Ascending aorta (tissue), 2 donors: Measurements from ENCODE around the gene TMTC2. TPM values are rescaled to one million over a fixed set of nuclear protein-coding genes. Genes with fewer than 3 reads are reported as not detected.

Experiments used
- DNase-seq, 2 donors: peaks; one replicate each; pipeline ENCODE4 v3.0.0-alpha.2; 2019; ENCODE audit warnings: low spot score in 2 of 2
- H3K27ac ChIP-seq, 2 donors: fragments of 200-600 bp; sonication (generic); one replicate each; pipeline ENCODE4 v1.5.1; 2016 to 2017; ENCODE audit warnings: mild to moderate bottlenecking in 1 of 2
- H3K27me3 ChIP-seq: fragments of 200-600 bp; sonication (generic); one replicate; pipeline ENCODE4 v1.5.1; 2017
- H3K36me3 ChIP-seq, 2 donors: fragments of 200-600 bp; sonication (generic); one replicate each; pipeline ENCODE4 v1.5.1; 2016
- H3K4me1 ChIP-seq, 2 donors: fragments of 200-600 bp; sonication (generic); one replicate each; pipeline ENCODE4 v1.5.1; 2016 to 2017; ENCODE audit warnings: mild to moderate bottlenecking in 1 of 2
- H3K4me3 ChIP-seq, 2 donors: fragments of 200-600 bp; sonication (generic); one replicate each; pipeline ENCODE4 v1.5.1; 2016 to 2017; ENCODE audit warnings: mild to moderate bottlenecking in 1 of 2
- H3K9me3 ChIP-seq, 2 donors: fragments of 200-600 bp; sonication (generic); one replicate each; pipeline ENCODE4 v1.5.1; 2016
- intact Hi-C: fragments of 100-400 bp; cut with DNase I; formaldehyde crosslinking; loops from one replicate; pipeline ENCODE4 v1.15.1; 2023
- total RNA-seq: library from RNA; depleted of rRNA; stranded (reverse); fragments of >200 nt; gene quantifications from one replicate; pipeline ENCODE4 v1.1.0, GENCODE V29; 2016
- TF ChIP-seq, protein P1 (sequence below), 3 experiments: fragments of 200-600 bp in 2 of 3; fragments of 450-650 bp in 1 of 3; sonication (generic) in 2 of 3; IDR thresholded peaks; one replicate each; pipeline ENCODE4 v1.5.1; 2016 to 2019; ENCODE audit warnings: antibody characterized with exemption in 3 of 3, mild to moderate bottlenecking in 1 of 3, moderate library complexity in 1 of 3

Gene TMTC2
- total RNA-seq, 1 donor from 2014 or later: 6.8 TPM

DNA sequence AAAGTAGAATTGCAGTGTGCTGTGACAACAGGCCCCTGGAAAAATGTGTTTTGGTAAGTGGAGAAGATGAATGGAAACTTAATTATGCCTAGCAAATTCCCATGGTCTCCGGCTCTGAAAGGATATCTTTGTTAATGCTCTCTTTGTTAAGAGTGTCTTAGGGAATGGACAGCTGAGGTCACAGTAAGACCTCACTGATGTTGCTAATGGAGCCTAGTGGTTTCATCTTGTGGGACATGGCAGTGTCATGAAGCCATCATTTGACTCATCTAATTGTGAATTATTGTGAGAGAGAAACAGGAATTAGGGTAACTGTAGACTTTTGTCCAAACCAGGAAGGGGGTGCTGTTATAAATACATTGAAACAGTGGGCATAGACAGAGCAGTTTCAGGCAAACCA lies 330.3 kb downstream of the TMTC2 start:
- intact Hi-C loops: no loop called here
- Histone ChIP-seq H3K27me3 (no peaks in the 10 kb centered on the region), H3K4me1 (no peaks in the 10 kb centered on the region), H3K4me3 (no peak overlapping the region), H3K36me3 (no peaks in the 10 kb centered on the region), H3K9me3 (no peaks in the 10 kb centered on the region), H3K27ac (no peak overlapping the region)
- DNase-seq: no peak
- TF ChIP-seq, protein P1, sequence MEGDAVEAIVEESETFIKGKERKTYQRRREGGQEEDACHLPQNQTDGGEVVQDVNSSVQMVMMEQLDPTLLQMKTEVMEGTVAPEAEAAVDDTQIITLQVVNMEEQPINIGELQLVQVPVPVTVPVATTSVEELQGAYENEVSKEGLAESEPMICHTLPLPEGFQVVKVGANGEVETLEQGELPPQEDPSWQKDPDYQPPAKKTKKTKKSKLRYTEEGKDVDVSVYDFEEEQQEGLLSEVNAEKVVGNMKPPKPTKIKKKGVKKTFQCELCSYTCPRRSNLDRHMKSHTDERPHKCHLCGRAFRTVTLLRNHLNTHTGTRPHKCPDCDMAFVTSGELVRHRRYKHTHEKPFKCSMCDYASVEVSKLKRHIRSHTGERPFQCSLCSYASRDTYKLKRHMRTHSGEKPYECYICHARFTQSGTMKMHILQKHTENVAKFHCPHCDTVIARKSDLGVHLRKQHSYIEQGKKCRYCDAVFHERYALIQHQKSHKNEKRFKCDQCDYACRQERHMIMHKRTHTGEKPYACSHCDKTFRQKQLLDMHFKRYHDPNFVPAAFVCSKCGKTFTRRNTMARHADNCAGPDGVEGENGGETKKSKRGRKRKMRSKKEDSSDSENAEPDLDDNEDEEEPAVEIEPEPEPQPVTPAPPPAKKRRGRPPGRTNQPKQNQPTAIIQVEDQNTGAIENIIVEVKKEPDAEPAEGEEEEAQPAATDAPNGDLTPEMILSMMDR (IDR thresholded peaks at IDR 0.05): no peak

DNA sequence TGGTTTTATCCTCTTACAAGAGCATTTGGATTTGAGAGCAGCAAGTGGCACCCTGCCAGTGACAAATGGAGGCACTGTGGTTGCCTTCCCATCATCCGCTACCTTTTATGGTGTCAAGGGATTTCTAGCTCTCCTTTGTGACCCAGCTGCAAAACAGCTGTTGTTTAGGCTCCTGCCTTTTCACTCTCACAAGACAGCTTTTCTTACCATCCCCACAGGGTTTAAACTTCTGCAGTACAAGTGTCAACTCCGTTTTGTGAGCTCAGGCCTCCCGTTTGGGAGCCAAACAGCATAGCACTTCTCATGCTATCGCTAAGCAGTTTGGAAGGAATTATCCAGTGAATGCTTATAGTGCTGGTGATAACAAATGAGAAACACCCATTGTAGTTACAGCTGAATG lies 331.4 kb downstream of the TMTC2 start:
- Histone ChIP-seq H3K4me3 (no peak overlapping the region), H3K27me3 (no peaks in the 10 kb centered on the region), H3K4me1 (no peaks in the 10 kb centered on the region), H3K36me3 (no peaks in the 10 kb centered on the region), H3K9me3 (no peaks in the 10 kb centered on the region), H3K27ac (no peak overlapping the region)
- no peak for DNase-seq
- TF ChIP-seq, protein P1 (IDR thresholded peaks at IDR 0.05): no peak
- intact Hi-C loops: no loop called here

DNA sequence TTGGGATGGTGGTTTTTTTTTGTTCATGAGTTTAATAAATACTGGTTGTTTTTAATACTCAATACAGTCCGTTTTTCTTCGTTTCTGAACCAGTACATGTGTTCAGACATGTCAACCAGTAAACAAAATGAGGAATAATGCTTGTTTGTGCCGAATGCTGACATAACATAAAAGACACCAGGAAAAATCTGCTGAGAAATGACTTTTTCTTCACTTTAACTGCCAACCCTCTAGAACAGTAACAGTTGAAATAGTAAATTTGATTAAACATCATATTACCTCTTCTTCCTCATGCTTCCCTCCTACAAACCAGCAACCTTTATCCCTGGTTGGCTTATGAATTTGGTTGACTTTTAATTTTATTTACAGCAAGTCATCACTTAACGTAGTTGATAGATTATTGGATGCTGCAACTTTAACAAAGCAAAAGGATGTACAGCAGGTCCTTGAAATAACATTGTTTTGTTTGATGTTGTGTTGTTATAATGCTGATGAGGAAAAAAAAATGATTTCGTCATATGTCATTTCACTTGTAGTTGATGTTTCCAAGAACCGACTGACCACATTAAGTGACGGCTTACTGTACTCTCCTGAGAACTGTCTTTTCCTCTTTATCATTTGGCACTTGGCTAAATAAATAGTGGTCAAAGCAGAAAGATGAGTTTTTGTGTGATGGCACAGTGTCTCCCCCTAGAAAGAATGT lies 340.5 kb downstream of the TMTC2 start:
- H3K4me3 ChIP-seq: no peak overlapping the region
- intact Hi-C loops: no loop called here
- no peaks in the 10 kb centered on the region for H3K4me1 ChIP-seq
- no peaks in the 10 kb centered on the region for H3K36me3 ChIP-seq
- no peak overlapping the region for H3K27ac ChIP-seq
- TF ChIP-seq, protein P1 (IDR thresholded peaks at IDR 0.05): no peak
- H3K27me3 ChIP-seq: no peaks in the 10 kb centered on the region
- H3K9me3 ChIP-seq: no peaks in the 10 kb centered on the region
- DNase-seq: no peak

DNA sequence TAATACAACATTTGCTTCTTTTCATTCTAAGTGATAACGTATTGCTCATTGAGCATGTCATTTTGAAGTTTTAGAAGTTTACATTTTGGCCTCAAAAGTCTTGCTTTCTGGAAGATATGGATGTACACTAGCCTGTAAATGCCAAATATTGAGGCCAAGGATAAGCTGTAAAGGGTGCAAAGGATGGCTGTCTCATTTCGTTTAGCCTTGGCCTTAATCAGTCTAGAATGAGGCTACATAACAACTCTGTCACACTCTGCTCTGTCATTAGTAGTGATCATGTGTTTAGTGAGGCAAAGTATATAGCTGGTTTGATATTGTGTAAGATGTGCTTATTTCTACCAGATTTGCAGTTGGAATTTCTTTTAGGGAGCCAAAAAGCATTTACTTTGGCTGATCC lies 344.5 kb downstream of the TMTC2 start:
- H3K27me3 ChIP-seq: no peaks in the 10 kb centered on the region

DNA sequence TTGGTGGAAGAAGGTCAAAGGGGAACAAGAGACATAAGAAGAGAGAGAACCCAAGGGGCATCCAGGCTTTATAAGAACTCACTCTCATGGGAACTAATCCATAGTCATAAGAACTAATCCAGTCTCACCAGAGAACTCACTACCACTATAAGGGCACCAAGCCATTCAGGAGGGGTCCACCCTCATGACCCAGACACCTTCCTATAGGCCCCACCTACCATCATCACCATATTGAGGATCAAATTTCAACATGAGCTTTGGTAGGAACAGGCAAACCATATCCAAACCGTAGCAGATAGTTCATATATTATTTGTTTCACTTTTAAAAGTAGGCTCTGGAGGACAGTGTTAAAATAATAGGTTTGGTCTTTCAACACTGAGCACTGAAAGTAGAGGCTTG lies 350.1 kb downstream of the TMTC2 start:
- H3K36me3 ChIP-seq: no peaks in the 10 kb centered on the region
- intact Hi-C loops: no loop called here

More for the DNA sequence above, 344.5 kb downstream of the TMTC2 start:
- intact Hi-C loops: no loop called here
- TF ChIP-seq, protein P1 (IDR thresholded peaks at IDR 0.05): no peak
- no peak for DNase-seq
- Histone ChIP-seq H3K9me3 (no peaks in the 10 kb centered on the region), H3K4me3 (no peak overlapping the region), H3K4me1 (no peaks in the 10 kb centered on the region), H3K36me3 (no peaks in the 10 kb centered on the region), H3K27ac (no peak overlapping the region)

More for the DNA sequence above, 350.1 kb downstream of the TMTC2 start:
- no peak for DNase-seq
- no peaks in the 10 kb centered on the region for H3K9me3 ChIP-seq
- TF ChIP-seq, protein P1 (IDR thresholded peaks at IDR 0.05): no peak
- H3K4me3 ChIP-seq: no peak overlapping the region
- H3K27me3 ChIP-seq: no peaks in the 10 kb centered on the region
- H3K4me1 ChIP-seq: no peaks in the 10 kb centered on the region
- H3K27ac ChIP-seq: no peak overlapping the region
